ENCODE data around the gene OR52B6.

- TF ChIP-seq CTCF (IDR thresholded peaks at IDR 0.05) (no peak), ZFX (IDR thresholded peaks at IDR 0.05; ENCODE audit: borderline replicate concordance) (no peak)
Measured at GRCh38 chr11:5620651-5621521, 40.2 kb downstream of the OR52B6 start.

Measured in 22Rv1 (cell line).